ENCODE results near the gene KCNQ1. TPM values are rescaled to one million over a fixed set of nuclear protein-coding genes. Genes with fewer than 3 reads are reported as not detected.

The KCNQ1 gene
- total RNA-seq, 1 donor from 2014 or later = 2.7 TPM

- TF ChIP-seq POLR2A (IDR thresholded peaks at IDR 0.05) = no peak
- no peak for TF ChIP-seq CTCF (IDR thresholded peaks at IDR 0.05)
- TF ChIP-seq POLR2AphosphoS5 (IDR thresholded peaks at IDR 0.05; ENCODE audit: insufficient read depth in 1 of 2, low read depth in 1 of 2) = no peak
- intact Hi-C loops (cut with DNase I) = no loop called here
- Histone ChIP-seq H3K27me3 (no peaks in the 10 kb centered on the region), H3K27ac (no peak overlapping the region), H3K9me3 (no peaks in the 10 kb centered on the region), H3K4me3 (no peak overlapping the region), H3K4me1 (no peaks in the 10 kb centered on the region), H3K36me3 (no peaks in the 10 kb centered on the region)
- no peak for DNase-seq (ENCODE audit: extremely low spot score in 2 of 2)
Observed at GRCh38 chr11:2549876-2550605, 105.2 kb downstream of the KCNQ1 start.

GRCh38 chr11:2550606-2550970 lies 105.8 kb downstream of the KCNQ1 start:
- H3K27ac ChIP-seq = no peak overlapping the region
- H3K36me3 ChIP-seq = no peaks in the 10 kb centered on the region
- H3K4me1 ChIP-seq = no peaks in the 10 kb centered on the region
- no peaks in the 10 kb centered on the region for H3K27me3 ChIP-seq
- DNase-seq (ENCODE audit: extremely low spot score in 2 of 2) = no peak
- TF ChIP-seq POLR2A (IDR thresholded peaks at IDR 0.05) (no peak), CTCF (IDR thresholded peaks at IDR 0.05) (no peak), POLR2AphosphoS5 (IDR thresholded peaks at IDR 0.05; ENCODE audit: insufficient read depth in 1 of 2, low read depth in 1 of 2) (no peak)
- H3K4me3 ChIP-seq = no peak overlapping the region
- H3K9me3 ChIP-seq = no peaks in the 10 kb centered on the region
- intact Hi-C loops (cut with DNase I) = no loop called here

GRCh38 chr11:2551131-2551530 lies 106.3 kb downstream of the KCNQ1 start:
- intact Hi-C loops (cut with DNase I) = no loop called here
- H3K36me3 ChIP-seq = no peaks in the 10 kb centered on the region
- H3K27me3 ChIP-seq = no peaks in the 10 kb centered on the region
- H3K4me1 ChIP-seq = no peaks in the 10 kb centered on the region
- TF ChIP-seq POLR2AphosphoS5 (IDR thresholded peaks at IDR 0.05; ENCODE audit: insufficient read depth in 1 of 2, low read depth in 1 of 2) = no peak
- H3K4me3 ChIP-seq = no peak overlapping the region
- no peak overlapping the region for H3K27ac ChIP-seq
- no peak for DNase-seq (ENCODE audit: extremely low spot score in 2 of 2)
- H3K9me3 ChIP-seq = no peaks in the 10 kb centered on the region

GRCh38 chr11:2552210-2552609 lies 107.4 kb downstream of the KCNQ1 start:
- no peaks in the 10 kb centered on the region for H3K9me3 ChIP-seq
- DNase-seq (ENCODE audit: extremely low spot score in 2 of 2) = no peak
- H3K27me3 ChIP-seq = no peaks in the 10 kb centered on the region
- intact Hi-C loops (cut with DNase I) = no loop called here
- no peak overlapping the region for H3K27ac ChIP-seq
- no peak for TF ChIP-seq POLR2A (IDR thresholded peaks at IDR 0.05)
- TF ChIP-seq POLR2AphosphoS5 (IDR thresholded peaks at IDR 0.05; ENCODE audit: insufficient read depth in 1 of 2, low read depth in 1 of 2) = no peak
- TF ChIP-seq CTCF (IDR thresholded peaks at IDR 0.05) = no peak
- H3K4me3 ChIP-seq = no peak overlapping the region
- H3K36me3 ChIP-seq = no peaks in the 10 kb centered on the region
- H3K4me1 ChIP-seq = no peaks in the 10 kb centered on the region

- intact Hi-C loops (cut with DNase I) = no loop called here
- Histone ChIP-seq H3K27me3 (no peaks in the 10 kb centered on the region), H3K9me3 (no peaks in the 10 kb centered on the region), H3K4me3 (no peak overlapping the region), H3K27ac (no peak overlapping the region), H3K36me3 (no peaks in the 10 kb centered on the region), H3K4me1 (no peaks in the 10 kb centered on the region)
- no peak for DNase-seq (ENCODE audit: extremely low spot score in 2 of 2)
- TF ChIP-seq CTCF (IDR thresholded peaks at IDR 0.05) = no peak
- no peak for TF ChIP-seq POLR2AphosphoS5 (IDR thresholded peaks at IDR 0.05; ENCODE audit: insufficient read depth in 1 of 2, low read depth in 1 of 2)
- TF ChIP-seq POLR2A (IDR thresholded peaks at IDR 0.05) = no peak
Observed at GRCh38 chr11:2553198-2553597, 108.4 kb downstream of the KCNQ1 start.
